ENCODE data around the gene FLT3LG.
"Not testable (repeated sequence)": the region's sequence is repeated elsewhere in the genome, so short reads cannot be mapped to it uniquely, and the experiment has no call there.

Gene FLT3LG

DNA sequence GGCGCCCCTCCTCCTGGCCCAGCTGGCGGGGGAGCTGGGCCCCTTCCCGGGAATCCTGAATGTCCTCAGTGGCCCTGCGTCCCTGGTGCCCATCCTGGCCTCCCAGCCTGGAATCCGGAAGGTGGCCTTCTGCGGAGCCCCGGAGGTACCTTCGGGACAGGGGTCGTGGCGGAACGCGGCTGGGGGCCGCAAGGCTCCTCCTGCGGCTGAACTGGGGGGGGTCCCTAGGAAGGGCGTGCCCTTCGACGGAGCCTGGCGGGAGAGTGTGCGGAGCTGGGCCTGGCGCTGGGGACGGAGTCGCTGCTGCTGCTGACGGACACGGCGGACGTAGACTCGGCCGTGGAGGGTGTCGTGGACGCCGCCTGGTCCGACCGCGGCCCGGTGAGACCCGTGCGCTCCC lies 12.4 kb upstream of the FLT3LG start:
- no peak for DNase-seq (ENCODE audit: low read depth in 2 of 2)

GRCh38 chr19:49462492-49462891 lies 11.5 kb upstream of the FLT3LG start:
- DNase-seq (ENCODE audit: low read depth in 2 of 2), result no peak

DNA sequence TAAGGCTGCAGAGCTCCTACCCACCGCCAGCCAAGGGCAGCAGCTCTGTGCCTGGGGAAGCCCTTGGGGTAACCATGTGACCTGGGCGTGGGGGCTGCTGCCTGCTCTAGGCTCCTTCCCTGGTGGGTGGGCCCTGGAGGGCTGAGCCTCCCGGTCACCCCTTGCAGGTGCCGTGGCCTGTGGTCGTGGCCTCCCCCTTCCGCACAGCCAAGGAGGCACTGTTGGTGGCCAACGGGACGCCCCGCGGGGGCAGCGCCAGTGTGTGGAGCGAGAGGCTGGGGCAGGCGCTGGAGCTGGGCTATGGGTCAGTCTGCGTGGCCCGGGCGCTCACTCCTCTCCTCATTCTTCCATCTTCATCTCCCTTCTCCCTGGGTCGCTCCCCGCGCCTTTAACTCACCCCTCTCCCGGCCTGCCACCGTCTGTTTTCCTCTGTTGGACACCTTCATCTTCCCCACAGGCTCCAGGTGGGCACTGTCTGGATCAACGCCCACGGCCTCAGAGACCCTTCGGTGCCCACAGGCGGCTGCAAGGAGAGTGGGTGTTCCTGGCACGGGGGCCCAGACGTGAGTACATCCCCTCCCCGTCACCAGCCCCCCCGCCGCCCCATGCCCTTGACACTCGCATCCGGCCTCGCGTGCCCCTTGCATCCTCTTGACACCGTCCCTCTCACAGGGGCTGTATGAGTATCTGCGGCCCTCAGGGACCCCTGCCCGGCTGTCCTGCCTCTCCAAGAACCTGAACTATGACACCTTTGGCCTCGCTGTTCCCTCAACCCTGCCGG lies 9.9 kb upstream of the FLT3LG start:
- DNase-seq (ENCODE audit: low read depth in 2 of 2), result no peak

- no peak for DNase-seq (ENCODE audit: low read depth in 2 of 2)
Observed at GRCh38 chr19:49465371-49465770, 8.6 kb upstream of the FLT3LG start.

- DNase-seq (ENCODE audit: low read depth in 2 of 2), result no peak
Observed at GRCh38 chr19:49468199-49468598, 5.8 kb upstream of the FLT3LG start.

DNA sequence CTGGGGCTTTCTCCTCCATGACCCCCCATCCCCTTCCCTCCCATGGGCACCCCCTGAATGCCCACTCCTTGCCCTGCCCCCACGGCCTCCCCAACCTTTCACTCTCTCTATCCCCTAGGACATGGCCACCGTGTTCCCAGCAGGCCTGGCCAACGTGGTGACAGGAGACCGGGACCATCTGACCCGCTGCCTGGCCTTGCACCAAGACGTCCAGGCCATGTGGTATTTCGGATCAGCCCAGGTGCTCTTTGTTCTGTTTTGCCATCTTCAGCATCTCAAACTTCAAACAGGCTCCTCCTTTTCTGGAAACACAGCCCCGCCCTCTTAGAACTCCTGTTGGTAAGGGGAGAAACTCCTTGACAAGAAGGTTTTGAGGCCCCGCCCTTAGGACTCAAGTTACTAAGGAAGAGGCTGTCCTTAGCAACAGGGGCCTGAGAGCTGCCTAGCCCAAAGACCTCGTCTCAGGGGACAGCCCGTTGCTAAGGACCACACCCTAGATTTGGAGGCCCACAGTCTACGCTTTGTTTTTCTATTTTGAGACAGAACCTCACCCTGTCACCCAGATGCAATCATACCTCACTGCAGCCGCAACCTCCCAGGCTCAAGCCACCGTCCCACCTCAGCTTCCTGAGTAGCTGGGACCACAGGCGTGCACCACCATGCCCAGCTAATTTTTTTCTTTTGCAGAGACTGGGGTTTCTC lies 5.1 kb upstream of the FLT3LG start:
- DNase-seq (ENCODE audit: low read depth in 2 of 2), result peak in 1 of 2 donors; percentile 83

DNA sequence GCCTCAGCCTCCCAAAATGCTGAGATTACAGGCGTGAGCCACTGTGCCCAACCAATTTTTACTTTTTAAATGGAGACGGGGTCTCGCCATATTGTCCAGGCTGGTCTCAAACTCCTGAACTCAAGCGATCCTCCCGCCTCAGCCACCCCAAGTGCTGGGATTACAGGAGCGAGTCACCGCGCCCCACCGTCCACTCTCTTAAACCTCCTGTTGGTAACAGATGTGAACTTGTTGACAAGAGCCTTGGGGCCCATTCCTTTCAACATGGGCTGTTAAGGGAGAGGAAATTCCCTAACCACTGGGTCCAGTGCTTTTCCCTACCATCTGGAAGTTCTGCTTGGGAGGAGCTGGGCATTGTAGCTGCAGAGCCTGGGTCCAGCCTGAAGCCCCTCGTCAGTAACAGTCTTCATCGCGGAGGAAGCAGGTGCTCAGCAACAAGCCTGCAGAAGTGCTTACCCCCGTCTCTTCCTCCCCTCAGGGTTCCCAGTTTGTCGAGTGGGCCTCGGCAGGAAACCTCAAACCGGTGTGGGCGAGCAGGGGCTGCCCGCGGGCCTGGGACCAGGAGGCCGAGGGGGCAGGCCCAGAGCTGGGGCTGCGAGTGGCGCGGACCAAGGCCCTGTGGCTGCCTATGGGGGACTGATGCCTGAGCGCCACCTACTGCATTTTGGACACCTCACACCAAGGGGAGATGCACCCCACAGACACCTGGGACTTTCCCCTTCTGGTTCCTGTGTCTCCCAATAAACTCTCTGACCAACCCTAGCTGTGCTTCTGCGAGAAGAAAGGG lies 4.0 kb upstream of the FLT3LG start:
- DNase-seq (ENCODE audit: low read depth in 2 of 2), result peak in 1 of 2 donors; percentile 42

GRCh38 chr19:49470615-49470978 lies 3.4 kb upstream of the FLT3LG start:
- DNase-seq (ENCODE audit: low read depth in 2 of 2), result no peak

- DNase-seq (ENCODE audit: low read depth in 2 of 2), result no peak
Observed at GRCh38 chr19:49472936-49473335, 1.1 kb upstream of the FLT3LG start.

DNA sequence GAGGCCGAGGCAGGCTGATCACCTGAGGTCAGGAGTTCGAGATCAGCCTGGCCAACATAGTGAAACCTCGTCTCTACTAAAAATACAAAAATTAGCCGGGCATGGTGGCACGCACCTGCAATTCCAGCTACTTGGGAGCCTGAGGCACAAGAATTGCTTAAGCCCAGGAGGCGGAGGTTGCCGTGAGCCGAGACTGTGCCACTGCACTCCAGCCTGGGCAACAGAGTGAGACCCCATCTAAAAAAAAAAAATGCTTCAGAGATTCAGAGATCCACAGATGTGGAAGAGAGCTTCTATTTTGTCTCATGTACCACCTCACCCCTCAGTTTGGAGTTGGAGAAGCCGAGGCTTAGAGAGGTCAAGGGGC lies 531 bp upstream of the FLT3LG start:
- not testable (repeated sequence) for DNase-seq (ENCODE audit: low read depth in 2 of 2)

- DNase-seq (ENCODE audit: low read depth in 2 of 2), result no peak
Observed at GRCh38 chr19:49474542-49474924, 518 bp downstream of the FLT3LG start.

DNA sequence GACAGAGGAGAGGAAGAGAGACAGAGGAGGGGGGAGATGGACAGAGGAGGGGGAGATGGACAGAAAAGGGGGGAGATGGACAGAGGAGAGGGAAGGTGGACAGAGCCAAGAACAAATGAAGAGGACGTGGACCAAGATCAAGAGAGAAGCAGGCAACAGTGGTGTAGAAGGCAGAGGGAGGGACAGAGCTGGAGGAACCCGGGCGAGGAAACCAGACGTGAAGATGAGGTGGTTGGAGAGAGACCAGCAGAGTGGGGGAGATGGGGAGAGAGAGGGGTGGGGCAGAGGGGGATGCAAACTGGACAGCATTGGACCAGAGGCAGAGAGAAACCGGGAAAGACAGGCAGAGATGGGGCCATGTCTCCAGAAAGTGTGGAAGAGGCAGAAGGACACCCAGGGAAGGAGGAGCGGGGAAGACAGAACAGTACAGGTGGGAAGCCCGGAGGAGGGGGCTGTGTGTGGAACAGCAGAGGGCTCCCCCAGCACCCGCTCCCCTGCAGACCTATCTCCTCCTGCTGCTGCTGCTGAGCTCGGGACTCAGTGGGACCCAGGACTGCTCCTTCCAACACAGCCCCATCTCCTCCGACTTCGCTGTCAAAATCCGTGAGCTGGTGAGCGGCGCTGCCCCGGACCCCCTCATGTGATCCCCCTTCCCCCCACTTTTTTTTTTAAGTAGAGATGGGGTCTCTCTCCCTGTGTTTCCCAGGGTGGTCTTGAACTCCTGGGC lies 1.3 kb downstream of the FLT3LG start:
- no peak for DNase-seq (ENCODE audit: low read depth in 2 of 2)

DNA sequence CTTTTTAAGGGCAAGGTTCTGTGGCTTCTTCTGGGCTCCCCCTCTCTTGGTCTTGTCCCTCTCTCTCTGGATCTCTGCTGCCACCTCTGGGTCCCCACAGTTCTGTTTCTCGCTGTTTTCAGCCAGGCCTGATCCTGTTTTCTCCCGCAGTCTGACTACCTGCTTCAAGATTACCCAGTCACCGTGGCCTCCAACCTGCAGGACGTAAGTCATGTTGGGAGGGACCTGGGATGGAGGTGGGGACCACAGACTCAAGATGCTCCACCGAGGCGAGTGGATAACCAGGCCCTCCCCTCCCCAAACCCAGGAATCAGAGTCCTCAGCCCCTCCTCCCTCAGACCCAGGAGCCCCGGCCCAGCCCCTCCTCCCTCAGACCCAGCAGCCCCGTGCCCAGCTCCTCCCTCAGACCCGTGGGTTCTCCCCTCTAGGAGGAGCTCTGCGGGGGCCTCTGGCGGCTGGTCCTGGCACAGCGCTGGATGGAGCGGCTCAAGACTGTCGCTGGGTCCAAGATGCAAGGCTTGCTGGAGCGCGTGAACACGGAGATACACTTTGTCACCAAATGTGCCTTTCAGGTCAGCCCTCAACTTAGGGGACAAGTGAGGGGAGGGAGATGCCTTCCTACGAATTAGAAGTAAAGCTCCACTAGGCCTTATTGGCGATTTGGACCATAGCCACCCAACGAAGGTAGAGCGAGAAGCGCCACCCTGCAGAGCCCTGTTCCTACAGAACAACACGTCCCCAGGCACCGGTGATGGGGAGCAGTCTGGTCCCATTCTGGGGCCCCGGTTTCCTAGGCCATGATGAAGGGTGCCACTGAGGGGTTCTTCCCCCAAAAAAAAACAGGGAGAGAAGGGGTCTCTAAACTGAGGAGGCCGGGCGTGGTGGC lies 2.2 kb downstream of the FLT3LG start:
- DNase-seq (ENCODE audit: low read depth in 2 of 2), result peak in 1 of 2 donors; percentile 48

- DNase-seq (ENCODE audit: low read depth in 2 of 2), result no peak
Observed at GRCh38 chr19:49479975-49480628, 6.1 kb downstream of the FLT3LG start.

GRCh38 chr19:49481020-49481683 lies 7.1 kb downstream of the FLT3LG start:
- no peak for DNase-seq (ENCODE audit: low read depth in 2 of 2)

DNA sequence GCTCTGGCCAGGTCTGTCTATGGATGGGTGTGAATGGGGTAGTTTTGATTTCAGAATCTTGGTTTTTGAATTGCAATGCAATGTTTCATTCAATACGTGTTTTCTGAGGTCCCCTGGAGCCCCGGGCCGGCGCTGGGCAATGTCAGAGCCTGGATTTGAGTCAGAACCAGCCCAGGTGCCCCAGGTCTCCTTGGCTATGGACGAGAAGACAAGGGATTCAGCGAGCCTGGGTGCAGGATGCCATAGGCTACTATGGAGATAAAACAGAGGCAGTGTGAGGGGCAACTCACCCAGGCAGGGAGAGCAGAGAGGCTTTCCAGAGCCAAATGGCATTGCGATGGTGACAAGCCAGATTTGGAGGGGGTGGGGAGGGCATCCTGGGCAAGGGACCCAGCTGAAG lies 12.2 kb downstream of the FLT3LG start:
- no peak for DNase-seq (ENCODE audit: low read depth in 2 of 2)

GRCh38 chr19:49486710-49487276 lies 12.8 kb downstream of the FLT3LG start:
- no peak for DNase-seq (ENCODE audit: low read depth in 2 of 2)

GRCh38 chr19:49487277-49488045 lies 13.4 kb downstream of the FLT3LG start, which contains the start of gene RPL13A:
Gene RPL13A, plus strand, starts transcription at chr19:49487608. Its CDS starts 22 bp downstream, at chr19:49487630.
- peak; percentile 97 to 99 for DNase-seq (ENCODE audit: low read depth in 2 of 2)

Measured in stimulated activated CD4-positive, alpha-beta T cell treated with anti-CD3 and anti-CD28 coated beads, Interleukin-1b, Interleukin-23, amount 100 ng/mL, for 1 hour (primary cell).